ENCODE data around the gene NHEJ1. TPM values are rescaled to one million over a fixed set of nuclear protein-coding genes. Genes with fewer than 3 reads are reported as not detected.

NHEJ1 gene
- total and polyA plus RNA-seq, 8 donors = 3.9 to 8.7 (median 6.6) TPM

GRCh38 chr2:219172231-219173154 lies 11.9 kb upstream of the NHEJ1 start:
- TF ChIP-seq CTCF (IDR thresholded peaks at IDR 0.05) = no peak
- 84% methylated on average over 16 of the region's 16 CpGs for WGBS, 2 donors
- DNase-seq (no peak), FAIRE-seq (no peak), ATAC-seq (no peak)
- Histone ChIP-seq H3K27me3 (no peaks in the 10 kb centered on the region), H3K36me3 (peaks cover 0 to 28% (median 0%) of the 10 kb centered on the region in 3 donors), H3K4me3 (no peak overlapping the region), H3K27ac (no peak overlapping the region), H3K9me3 (no peaks in the 10 kb centered on the region), H3K4me1 (peaks cover 5 to 9% (median 7%) of the 10 kb centered on the region in 3 donors)
- intact Hi-C loops (cut with DNase I) = loop anchor here in 2 of 3 donors (5.0 kb wide), 2 partner anchors 120 to 125 kb away; no protein-coding TSS in a partner anchor

GRCh38 chr2:219171231-219171651 lies 10.6 kb upstream of the NHEJ1 start:
- intact Hi-C loops (cut with DNase I) = loop anchor here in 2 of 3 donors (5.0 kb wide), 2 partner anchors 121 to 126 kb away; no protein-coding TSS in a partner anchor
- FAIRE-seq = no peak

GRCh38 chr2:219169930-219170654 lies 9.5 kb upstream of the NHEJ1 start, which contains the start of gene SLC23A3:
SLC23A3 (minus strand) TSS chr2:219170029; CDS start chr2:219169984, 45 bp downstream.
- no peaks in the 10 kb centered on the region for H3K9me3 ChIP-seq
- no peak for FAIRE-seq
- 79 to 85% methylated on average over 10 of the region's 10 CpGs for WGBS, 2 donors
- no peak for TF ChIP-seq CTCF (IDR thresholded peaks at IDR 0.05)
- H3K27me3 ChIP-seq = no peaks in the 10 kb centered on the region
- H3K4me1 ChIP-seq = peaks cover 0 to 2% (median 0%) of the 10 kb centered on the region in 3 donors
- ATAC-seq = no peak
- peaks cover 0 to 28% (median 0%) of the 10 kb centered on the region in 3 donors for H3K36me3 ChIP-seq
- no peak within 1 kb of the TSS for H3K27ac ChIP-seq
- no peak for DNase-seq
- intact Hi-C loops (cut with DNase I) = loop anchor here (5.0 to 10.0 kb wide), 3 partner anchors 122 to 135 kb away; partner anchors contain the start of gene PTPRN (in 1 of the 3)
- H3K4me3 ChIP-seq = no peak within 1 kb of the TSS

More at GRCh38 chr2:219171231-219171651, 10.6 kb upstream of the NHEJ1 start:
- DNase-seq (peak in 1 of 6 donors; percentile 52), ATAC-seq (peak; percentile 53 to 78 (median 71))
- no peaks in the 10 kb centered on the region for H3K27me3 ChIP-seq
- WGBS, 2 donors = 38 to 42% methylated on average over 6 of the region's 6 CpGs
- peaks cover 0 to 28% (median 0%) of the 10 kb centered on the region in 3 donors for H3K36me3 ChIP-seq
- H3K4me3 ChIP-seq = no peak overlapping the region
- peak; percentile 52 to 64 (median 61) for TF ChIP-seq CTCF (IDR thresholded peaks at IDR 0.05)
- H3K4me1 ChIP-seq = peaks cover 5 to 9% (median 7%) of the 10 kb centered on the region in 3 donors
- no peak overlapping the region for H3K27ac ChIP-seq
- H3K9me3 ChIP-seq = no peaks in the 10 kb centered on the region

DNA sequence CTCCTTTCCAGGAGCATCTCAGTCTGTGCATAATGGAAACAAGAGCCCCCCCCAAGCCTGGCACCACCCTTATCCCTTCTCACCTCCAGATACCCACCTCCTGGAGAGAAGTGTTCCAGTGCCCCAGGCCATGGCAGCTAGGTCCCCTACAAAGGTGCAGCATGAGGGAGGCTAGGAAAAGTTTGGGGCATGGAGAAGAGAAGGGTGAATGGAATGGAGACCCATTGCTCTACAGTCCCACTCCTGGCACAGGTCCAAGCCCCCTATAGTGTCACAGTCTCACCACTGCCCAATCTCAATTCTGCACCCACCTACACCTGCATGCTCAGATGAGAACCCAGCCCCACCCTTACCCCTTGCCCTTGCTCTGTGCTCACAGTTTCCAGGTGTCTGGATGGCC lies 8.3 kb upstream of the NHEJ1 start:
- no peaks in the 10 kb centered on the region for H3K4me1 ChIP-seq
- H3K27me3 ChIP-seq = no peaks in the 10 kb centered on the region
- no peak for DNase-seq
- intact Hi-C loops (cut with DNase I) = loop anchor here in 1 of 3 donors (10.0 kb wide), 1 partner anchor 136 kb away; the partner anchor contains the start of gene PTPRN
- H3K27ac ChIP-seq = no peak overlapping the region
- FAIRE-seq = no peak
- H3K4me3 ChIP-seq = no peak overlapping the region
- no peak for ATAC-seq
- TF ChIP-seq CTCF (IDR thresholded peaks at IDR 0.05) = no peak
- no peaks in the 10 kb centered on the region for H3K9me3 ChIP-seq
- peaks cover 0 to 17% (median 0%) of the 10 kb centered on the region in 3 donors for H3K36me3 ChIP-seq
